Stimulated activated naive CD4-positive, alpha-beta T cell treated with Interleukin-2 at 50 U/mL for 16 hours (primary cell): ENCODE measurements around the gene MAP7D1.
A peak's percentile ranks its signal among the peaks of the same experiment; 100 is the strongest.
"Not testable (repeated sequence)": the region's sequence is repeated elsewhere in the genome, so short reads cannot be mapped to it uniquely, and the experiment has no call there.

ENCODE experiments used
- DNase-seq: peaks from one replicate; lab custom pipeline; 2025; lab: John Stamatoyannopoulos, UW

MAP7D1 gene

DNA sequence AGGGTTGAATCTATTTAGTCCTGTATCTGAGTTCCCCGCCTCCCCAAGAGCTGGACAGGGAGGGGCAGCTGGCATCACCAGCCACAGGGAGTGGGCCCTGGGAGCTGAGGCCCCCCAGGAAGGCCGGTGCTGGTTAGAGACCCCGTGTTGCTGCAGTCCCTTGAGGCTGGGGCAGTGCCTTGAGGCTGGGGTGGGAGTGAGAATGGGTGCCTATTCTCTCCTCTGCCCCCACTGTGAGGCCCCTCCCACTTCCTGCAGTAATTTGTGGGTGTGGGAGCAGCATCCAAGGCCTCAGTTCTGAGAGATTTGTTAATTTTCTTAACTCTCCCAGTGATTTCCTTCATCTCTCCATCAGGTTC, 4.1 kb upstream of the MAP7D1 start:
- peak; percentile 39 for DNase-seq

DNA sequence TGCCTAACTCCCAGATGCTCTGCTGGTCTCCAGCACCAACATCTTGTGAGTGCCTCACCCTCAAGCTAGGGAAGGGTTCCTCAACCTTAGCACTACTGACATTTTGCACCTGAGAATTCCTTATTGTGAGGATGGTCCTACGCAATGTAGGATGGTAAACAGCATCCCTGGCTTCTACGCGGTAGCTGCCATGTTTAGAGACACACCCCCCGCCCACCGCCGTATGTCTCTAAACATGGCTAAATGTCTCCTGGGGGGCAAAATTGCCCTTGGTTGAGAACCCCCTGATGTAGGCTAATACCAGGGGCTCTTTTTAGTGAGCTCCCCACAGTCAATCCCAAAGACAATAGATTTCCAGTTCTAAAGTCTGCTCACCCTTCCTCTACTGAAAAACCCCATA, 2.5 kb upstream of the MAP7D1 start:
- no peak for DNase-seq

DNA sequence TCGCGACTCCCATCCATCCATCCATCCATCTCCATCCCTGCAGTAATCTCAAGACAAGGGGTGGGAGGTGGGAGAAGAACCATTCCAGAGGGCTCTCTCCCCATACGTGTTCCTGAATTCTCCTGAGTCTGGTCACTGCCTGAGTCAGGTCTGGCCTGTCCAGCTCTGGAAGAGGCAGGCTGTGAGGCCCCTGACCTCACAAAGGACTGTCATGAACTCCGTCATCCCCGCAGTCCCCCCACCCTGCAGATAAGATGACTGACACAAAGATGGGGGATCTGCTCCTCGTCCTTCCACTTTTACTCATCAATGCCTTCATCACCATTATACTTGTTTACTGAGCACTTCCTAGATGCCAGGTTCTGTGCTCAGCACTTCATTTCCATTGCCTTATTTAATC, 1.6 kb upstream of the MAP7D1 start:
- DNase-seq = no peak

DNA sequence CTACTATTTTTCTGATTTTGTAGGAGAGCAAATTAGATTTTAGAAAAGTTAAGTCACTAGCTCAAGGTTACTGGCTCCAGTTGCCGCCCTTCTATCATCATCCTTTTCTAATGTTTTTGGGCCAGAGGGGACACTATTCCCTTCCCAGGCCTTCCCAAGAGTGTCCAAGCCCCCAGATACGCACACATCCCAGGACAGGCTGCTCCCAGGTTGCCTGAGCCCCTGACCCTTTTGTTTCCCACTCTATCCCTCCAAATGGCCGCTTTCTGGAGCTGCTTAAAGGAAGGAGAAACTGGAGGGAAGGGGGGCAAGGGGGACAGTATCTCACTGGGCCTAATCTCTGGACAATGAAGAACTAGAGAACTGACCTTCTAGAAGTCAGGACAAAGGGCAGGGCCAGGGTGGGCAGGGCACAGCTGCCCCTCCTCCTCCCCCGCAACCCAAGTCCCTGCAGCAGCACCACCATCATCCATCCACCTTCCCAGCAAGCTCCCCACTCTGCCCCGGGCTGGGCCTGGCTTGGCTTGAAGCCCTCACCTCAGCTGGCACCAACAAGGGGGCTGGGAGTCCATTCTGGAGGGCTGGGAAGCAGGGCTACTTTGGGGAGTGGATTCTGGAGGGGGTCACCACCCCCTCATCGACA, 1.1 kb upstream of the MAP7D1 start:
- DNase-seq = no peak

DNA sequence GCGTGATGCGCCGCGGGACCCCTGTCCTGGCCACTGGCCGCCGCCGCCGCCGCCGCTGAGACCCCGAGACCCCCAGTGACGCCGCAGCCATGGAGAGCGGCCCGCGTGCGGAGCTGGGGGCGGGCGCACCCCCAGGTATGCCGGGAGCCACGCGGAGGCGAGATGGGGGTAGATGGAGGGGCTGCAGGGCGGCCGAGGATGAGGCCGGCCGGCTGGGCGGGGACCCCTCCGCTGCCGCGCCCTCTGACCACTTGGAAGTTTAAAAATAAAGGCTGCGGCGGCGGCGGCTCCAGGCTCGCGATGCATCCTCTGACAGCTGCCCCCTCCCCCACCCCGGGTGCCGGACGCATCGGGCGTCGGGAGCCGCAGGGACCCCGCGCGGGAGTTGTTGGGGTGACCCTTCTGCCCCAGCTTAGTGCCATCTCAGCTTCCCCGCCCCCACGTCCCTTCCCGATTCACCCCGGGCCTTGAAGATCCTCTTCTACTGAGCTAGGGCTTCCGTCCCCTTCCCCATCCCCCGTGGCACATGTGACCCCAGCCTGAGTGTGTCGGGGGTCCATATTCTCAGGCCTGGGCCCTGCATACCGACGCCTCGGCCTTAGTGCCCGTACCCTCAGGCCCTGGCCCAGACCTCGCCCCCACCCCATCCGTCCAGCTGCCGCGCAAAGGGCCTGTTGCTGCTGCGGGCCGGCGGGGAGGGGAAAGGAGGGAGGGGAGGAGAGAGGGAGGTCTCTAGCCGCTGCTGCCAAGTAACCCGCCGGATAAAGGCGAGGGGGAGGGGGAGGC, 562 bp downstream of the MAP7D1 start:
- peak; percentile 47 for DNase-seq

DNA sequence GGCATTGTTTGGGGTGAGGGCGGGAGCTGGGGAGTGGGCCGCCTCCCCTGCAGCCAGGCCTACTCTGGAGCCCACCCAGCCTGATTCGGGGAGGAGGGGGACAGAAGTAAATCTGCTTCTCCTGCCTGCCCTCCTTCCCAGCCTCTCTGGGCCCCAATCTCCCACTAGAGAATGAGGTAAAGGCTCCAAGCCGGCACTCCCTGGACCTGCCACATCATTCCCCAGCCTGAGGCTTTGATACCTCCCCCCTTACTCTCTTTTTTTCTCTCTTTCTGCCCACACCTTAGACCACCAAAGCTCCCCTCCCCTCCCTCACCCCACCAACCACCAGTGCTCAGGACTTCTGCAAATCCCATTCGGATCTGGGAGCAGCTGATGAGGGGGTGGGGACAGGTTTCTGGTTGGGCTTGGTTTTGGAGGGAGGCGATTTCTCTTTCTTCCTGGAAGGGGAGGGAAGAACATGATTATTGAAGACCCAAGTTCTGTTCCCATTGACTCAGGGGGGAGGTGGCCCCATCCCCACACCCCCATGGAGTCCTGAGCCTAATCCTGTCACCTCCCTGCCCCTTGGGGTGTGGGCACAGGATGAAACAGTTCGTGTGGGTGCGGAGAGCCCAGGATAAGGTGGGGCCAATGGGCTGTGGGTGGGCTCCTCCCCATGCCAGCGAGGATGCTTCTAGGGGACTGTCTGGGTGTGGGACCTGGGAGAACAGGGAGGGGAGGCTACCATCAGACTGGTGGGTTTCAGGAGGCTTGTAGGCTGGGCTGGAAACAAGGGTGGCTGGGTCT, 1.3 kb downstream of the MAP7D1 start:
- DNase-seq = no peak

DNA sequence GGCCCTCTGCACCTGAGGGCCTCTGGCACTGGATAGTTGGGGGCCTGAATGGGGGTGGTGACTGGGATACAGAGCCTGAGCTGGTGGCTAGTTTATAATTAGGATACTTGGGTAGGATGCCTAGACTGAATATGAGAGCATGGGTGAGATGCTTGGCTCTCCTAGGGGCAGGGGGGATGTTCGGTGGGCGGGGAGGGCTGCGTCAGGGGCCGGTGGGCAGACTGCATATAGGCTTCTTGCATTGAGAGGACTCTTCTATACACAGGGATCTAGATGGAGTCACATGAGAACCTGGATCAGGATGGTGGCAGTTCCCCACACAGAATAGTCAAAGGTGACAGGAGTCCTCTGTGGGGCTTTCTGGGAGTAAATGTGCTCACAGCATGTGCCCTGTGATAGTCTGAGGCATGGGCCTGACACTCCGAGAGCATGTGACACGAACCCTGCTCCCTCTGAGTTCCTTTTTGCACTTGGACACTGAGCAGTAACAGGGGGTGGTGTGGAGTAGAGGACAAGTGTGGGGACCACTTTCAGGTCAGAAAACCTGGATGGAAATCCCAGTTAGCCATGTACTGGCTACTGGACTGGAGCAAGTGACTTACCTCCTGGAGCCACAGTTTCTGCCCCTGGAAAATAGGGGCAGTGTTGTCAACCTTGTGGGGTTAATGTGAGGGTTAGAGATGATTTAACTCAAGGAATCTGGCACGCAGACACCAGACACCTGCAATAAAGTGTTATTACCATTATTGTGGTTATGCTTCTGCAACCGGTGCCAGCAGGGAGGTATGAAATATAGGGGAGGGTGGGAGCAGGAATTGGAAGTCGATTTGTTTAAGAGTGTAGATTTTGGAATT, 2.2 kb downstream of the MAP7D1 start:
- DNase-seq = no peak

DNA sequence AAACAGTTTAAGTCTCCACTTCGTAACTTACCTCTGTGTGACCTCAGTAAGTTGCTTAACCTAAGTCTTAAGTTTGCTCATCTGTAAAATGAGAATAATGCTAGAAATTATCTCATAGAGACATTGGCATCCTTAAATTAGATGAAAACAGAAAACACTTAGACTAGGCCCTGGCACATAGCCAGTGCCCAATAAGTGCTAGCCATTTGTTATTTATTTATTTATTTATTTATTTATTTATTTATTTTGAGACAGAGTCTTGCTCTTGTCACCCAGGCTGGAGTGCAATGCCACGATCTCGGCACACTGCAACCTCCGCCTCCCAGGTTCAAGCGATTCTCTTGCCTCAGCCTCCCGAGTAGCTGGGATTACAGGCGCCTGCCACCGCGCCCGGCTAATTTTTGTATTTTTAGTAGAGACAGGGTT, 2.9 kb downstream of the MAP7D1 start:
- DNase-seq = not testable (repeated sequence)

DNA sequence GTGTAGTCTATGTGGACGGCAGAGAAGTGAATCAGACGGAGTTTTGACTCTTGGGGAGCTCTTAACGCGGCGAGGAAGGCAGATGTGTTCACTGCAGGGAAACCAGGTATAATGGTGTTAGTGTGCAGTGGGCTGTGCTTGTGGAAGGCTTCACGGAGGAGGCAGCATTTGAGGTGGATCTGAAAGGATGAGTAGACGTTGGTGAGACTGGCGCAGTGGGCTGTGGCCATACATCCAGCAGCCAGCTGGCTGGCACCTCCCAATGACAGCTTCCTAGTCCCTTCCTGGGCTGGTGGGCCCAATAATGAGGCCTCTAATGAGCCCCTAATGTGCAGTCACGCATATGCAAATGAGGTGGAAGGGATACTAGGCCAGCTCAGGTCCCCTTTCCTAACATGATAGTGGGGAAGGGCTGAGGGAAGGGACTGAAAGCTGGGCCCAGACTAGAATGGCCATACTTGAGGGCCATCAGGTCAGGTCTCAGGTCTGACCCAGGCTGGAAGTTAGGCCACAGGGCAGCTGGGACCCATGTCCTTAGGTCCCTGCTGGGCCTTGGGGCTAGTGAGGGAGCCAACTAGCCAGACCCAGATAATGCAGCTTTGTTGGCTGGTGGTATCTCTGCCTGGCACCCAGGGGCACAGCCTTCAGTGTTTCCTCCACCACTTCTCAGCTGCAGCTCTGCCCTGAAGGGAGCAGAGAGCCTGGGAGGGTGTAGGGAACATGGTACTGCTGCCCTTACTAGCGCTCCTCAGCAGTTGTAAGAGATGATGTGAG, 3.8 kb downstream of the MAP7D1 start:
- DNase-seq = no peak

DNA sequence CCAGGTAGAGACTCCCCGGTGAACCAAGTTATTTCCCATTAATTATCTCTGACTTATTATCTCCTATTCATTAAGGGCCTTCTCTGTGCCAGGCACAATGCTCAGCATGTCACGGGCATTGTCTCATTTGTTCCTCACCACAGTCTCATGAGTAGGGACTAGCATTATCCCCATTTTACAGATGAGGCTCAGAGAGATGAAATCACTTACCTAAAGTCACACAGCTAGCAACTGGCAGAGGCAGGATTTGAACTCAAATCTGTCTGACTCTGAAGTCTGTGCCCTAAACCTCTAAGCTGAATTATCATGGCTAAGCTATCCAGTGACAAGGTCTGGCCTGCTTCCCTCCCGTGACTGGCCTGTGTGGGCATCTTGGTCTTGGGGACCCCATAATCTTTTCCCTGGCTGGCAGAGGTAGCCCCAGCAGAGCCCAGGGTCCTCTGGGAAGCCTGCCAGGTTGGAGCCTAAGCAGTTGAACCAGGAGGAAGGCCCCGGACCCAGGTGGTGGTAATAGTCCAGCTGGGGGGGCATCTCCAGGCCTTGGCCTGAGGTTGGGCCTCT, 4.5 kb downstream of the MAP7D1 start:
- DNase-seq = no peak

DNA sequence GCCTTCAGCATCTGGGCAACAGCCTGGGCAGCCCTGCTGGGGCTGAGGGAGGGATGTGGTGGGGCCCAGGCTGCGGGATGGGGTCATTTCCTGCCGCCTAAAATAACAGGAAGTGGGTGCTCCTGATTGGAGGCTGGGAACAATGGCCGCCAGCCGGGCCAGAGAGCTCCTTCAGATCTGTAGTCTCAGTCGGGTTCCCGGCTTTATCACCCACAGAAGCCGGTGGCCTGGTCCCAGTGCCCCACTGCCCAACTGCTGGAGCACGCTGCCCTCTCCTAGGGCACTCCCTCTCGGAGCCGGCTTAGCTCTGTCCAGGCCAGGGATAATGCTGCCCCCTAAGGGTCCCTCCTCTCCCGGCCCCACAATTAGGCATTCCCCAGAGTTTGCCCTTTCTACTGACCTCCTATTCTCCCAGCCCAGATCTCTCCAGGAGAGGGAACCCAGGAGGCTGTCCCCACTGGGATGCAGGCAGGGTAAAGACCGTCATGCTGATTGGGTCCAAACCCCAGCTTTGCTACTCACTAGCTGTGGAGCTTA, 5.1 kb downstream of the MAP7D1 start:
- DNase-seq = peak; percentile 52

DNA sequence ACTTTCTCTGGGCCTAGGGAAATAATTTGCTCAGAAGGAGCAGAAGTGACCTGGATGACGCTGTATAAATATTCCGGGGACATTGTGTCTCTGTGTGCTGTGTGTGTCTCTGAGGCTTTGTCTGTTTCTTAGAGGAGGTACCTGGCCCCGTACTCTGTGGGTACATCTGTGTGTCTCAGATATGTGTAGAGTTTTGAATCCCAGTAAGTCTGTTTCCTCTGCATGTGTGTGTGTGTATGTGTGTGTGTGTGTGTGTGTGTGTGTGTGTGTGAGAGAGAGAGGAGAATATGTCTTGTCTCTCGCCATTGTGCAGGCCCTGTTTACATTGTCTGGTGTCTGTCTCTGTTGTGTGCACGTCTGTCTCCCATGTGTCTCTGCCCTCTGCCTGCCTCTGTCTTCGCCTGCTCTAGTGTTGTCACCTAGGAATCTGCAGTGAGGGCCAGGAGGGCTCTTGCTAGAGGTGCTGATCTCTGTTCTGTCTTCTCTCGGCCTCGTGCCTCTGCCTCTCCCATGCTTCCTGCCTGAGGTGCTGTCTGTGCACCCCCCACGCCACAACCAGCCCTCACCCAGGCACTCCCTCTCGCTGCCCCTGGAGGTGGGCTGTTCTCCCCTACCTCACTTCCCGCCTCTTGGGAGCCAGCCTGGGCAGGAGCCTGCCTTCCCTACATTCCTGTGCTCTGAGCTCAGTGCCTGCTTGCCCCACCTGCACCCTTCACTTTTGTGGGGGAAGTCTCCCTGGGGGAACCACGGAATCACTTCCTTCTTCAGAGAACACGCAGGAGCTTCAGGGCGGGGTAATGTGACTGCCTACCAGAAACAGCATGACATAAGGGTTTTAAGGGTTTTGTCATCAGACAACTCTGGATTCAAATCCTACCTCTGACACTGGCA, 5.9 kb downstream of the MAP7D1 start:
- DNase-seq = peak; percentile 12

DNA sequence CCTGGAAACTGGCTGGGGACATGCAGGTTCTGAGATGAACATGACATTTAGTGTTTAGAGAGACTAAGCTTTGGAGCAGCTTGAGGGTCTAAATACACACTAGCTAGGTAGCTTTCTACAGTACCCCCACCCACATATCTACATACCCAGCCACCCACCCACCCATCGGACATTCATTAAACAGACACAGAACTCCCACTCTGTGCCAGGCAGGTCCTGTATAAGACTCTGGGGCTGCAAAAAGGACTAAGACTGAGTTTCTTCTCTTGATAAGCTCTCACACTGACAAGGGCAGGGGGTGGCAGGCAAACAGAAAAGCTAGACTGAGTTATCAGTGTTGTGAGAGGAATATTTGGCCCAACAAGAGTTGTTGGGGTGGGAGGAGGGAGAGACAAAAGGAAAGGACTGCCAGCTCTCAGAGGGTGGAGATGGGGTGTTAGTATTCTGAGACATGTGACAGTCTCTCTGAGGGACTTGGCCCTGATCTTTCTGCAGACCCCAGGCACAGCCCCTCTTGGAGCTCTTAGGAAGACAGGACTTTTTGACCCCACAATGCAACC, 6.8 kb downstream of the MAP7D1 start:
- no peak for DNase-seq

DNA sequence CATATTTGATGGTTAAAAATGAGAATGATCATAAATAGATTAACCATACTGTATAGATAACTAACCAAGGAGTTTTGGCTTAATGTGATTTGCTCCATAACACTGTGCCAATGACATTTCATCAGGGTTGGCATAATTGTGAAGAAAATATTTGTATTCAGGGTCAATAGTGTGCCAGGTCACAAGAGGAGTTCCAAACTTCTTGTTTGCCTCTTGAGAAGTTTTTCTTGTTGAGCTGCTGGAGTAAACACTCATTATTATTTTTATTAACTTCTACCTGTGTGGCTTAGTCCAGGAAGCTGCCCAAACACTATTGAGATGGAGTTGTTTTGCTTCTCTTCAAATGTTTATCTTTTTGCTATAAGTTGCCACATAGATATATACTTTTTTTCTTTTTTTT, 7.5 kb downstream of the MAP7D1 start:
- no peak for DNase-seq

DNA sequence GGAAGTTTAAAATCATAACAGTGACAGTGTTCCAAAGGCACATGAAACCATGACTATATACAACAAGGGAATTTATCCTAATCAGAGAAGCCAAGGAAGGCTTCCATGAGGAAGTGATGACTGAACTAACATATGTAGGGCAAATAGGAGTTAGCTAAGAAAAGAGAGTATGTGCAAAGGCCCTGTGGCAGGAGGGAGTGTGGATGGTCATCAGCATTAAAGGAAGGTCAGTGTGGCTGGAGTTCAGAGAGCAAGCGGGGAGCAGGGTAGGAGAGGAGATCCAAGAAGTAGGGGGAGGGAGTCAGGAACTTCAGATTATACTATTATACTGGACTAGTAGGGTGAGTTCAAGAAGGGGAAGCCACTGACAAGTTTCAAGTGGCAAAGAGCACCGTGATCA, 8.4 kb downstream of the MAP7D1 start:
- DNase-seq = no peak

DNA sequence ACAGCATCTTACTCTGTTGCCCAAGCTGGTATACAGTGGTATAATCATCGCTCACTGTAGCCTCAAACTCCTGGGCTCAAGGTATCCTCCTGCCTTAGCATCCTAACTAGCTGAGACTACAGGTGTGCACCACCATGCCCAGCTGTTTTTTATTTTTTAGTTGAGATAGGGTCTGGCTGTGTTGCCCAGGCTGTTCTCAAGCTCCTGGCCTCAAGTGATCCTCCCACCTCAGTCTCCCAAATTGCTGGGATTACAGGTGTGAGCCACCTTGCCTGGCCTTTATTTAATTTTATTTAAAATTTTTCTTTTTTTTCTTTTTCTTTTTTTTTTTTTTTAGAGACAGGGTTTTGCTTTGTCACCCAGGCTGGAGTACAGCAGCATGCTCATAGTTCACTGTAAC, 9.2 kb downstream of the MAP7D1 start:
- no peak for DNase-seq

DNA sequence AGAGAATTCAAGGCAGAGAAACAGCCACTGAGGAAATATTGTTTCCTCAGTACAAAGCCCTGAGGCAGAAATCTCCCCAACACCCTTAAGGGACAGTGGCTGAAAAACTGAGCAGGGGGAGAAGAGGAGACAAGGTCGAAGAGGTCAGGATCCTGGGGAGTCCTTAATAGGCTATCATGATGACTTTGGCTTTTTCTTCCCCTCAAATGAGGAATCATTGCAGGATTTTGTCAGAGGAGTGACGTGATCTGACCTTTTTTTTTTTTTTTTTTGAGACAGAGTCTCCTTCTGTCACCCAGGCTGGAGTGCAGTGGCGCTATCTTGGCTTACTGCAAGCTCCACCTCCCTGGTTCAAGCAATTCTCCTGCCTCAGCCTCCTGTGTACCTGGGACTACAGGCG, 10.2 kb downstream of the MAP7D1 start:
- no peak for DNase-seq

DNA sequence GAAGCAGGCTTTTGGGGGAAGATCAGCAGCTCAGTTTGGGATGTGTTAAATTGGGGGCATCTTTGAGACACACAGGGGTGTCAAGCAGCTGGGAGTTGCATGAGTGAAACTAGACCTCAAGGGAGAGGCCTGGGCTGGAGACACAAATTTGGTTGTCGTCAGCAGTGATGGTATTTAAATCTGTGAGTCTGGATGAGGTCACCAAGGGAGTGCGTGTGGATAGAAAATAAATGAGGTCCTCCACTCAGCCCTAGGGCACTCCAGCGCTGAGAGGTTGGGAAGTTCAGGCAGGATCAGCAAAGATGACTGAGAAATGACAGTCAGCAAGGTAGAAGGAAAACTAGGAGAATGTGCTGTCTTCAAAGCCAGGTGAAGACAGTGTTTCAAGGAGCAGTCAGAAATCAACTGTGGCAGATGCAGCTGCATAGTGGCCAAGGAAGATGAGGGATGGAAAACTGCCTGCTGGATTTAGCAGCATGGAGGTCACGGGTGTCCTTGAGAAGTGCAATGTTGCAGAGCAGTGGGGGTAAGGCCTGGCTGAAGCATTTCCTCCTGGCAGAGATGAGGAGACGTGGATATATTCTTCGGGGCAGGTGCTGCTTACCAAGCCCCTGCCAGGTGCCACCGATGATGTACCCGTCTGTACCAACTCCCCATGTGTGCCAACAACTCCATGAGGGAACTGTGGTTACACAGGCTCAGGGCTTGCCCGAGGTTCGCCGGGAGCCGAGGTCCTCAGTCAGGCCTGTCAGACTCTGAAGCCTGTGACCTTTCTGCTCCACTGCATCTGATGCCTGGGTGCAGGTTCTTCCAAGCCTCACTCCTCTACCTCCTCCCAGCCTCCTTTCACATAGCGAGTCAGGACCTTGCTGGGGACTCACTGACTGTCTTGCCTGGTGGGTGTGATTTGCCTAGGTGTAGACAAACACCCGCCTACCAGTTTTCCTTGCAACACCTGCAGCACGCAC, 11.3 kb downstream of the MAP7D1 start:
- DNase-seq = no peak
